HG03196 (cell line): ENCODE measurements around the gene FBXO31.

Experiments used
- ATAC-seq: cut with Tn5 transposase; IDR thresholded peaks from one replicate; pipeline ENCODE4 v1.9.1; 2021; ENCODE audit not compliant: unreplicated experiment

Gene FBXO31

GRCh38 chr16:87293990-87294389, 89.6 kb downstream of the FBXO31 start:
- no peak for ATAC-seq

- ATAC-seq, result no peak
Measured at GRCh38 chr16:87291944-87292343, 91.6 kb downstream of the FBXO31 start.

GRCh38 chr16:87288753-87289362, 94.7 kb downstream of the FBXO31 start:
- ATAC-seq, result no peak

- ATAC-seq, result no peak
Measured at GRCh38 chr16:87286839-87287626, 96.5 kb downstream of the FBXO31 start.

- no peak for ATAC-seq
Measured at GRCh38 chr16:87284183-87284582, 99.4 kb downstream of the FBXO31 start.

- no peak for ATAC-seq
Measured at GRCh38 chr16:87279094-87279658, 104.4 kb downstream of the FBXO31 start.

GRCh38 chr16:87278191-87279093, 105.1 kb downstream of the FBXO31 start:
- ATAC-seq, result no peak
